SU-DHL-6 (cell line): Measurements from ENCODE around the gene CLEC4E.

Experiments
- EZH2phosphoT487 ChIP-seq: fragments of 200-600 bp; sonication (generic), shearing (Covaris generic); conservative IDR thresholded peaks from 2 replicates; pipeline ENCODE4 v1.6.1; 2018; ENCODE audit warnings: mild to moderate bottlenecking, antibody characterized with exemption, low read length, moderate library complexity, mixed read lengths
- TF ChIP-seq, protein P1 (sequence below): fragments of 200-600 bp; sonication (generic); IDR thresholded peaks from one replicate; pipeline ENCODE4 v1.5.1; 2017; ENCODE audit warnings: antibody characterized with exemption, mild to moderate bottlenecking, low read length, moderate library complexity; ENCODE audit not compliant: insufficient read depth, poor library complexity, severe bottlenecking

DNA sequence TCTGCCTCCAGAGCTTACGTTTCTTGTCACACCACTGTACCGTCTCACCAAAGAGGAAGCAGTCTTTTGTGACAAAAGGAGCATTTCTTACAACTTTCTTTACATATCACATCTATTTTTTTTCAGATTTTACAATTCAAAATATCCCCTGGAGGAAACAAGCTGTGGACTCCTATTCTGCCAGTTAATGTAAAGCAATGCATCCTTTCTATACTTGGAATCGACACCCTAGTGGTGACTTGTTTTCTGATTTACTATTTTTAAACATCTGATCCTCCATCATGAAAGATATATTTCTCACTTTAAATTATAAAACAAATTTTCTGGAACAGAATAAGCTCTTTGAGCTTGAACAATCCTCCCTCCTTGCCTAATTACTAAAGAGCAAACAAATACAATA lies 37.2 kb upstream of the CLEC4E start:
- TF ChIP-seq, protein P1, sequence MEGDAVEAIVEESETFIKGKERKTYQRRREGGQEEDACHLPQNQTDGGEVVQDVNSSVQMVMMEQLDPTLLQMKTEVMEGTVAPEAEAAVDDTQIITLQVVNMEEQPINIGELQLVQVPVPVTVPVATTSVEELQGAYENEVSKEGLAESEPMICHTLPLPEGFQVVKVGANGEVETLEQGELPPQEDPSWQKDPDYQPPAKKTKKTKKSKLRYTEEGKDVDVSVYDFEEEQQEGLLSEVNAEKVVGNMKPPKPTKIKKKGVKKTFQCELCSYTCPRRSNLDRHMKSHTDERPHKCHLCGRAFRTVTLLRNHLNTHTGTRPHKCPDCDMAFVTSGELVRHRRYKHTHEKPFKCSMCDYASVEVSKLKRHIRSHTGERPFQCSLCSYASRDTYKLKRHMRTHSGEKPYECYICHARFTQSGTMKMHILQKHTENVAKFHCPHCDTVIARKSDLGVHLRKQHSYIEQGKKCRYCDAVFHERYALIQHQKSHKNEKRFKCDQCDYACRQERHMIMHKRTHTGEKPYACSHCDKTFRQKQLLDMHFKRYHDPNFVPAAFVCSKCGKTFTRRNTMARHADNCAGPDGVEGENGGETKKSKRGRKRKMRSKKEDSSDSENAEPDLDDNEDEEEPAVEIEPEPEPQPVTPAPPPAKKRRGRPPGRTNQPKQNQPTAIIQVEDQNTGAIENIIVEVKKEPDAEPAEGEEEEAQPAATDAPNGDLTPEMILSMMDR: no peak
- TF ChIP-seq EZH2phosphoT487: no peak
